Activated CD4-positive, alpha-beta T cell treated with anti-CD3 and anti-CD28 coated beads, Interleukin-2, amount 10 ng/mL, durations not matched to agents 7 days and 5 days (primary cell): ENCODE results near the gene IL18RAP. TPM values are rescaled to one million over a fixed set of nuclear protein-coding genes. Genes with fewer than 3 reads are reported as not detected.

Experiments
- CTCF ChIA-PET: fragments of 350-600 bp; sonication (Branson Sonifier 250); formaldehyde crosslinking; loops from one replicate; lab custom pipeline; 2021; ENCODE audit warnings: antibody characterized with exemption; lab: Charles Lee
- POLR2A ChIA-PET: fragments of 350-600 bp; sonication (Branson Sonifier 250); formaldehyde crosslinking; loops from one replicate; lab custom pipeline; 2021; ENCODE audit warnings: antibody characterized with exemption; lab: Charles Lee
- DNase-seq: peaks from one replicate; pipeline ENCODE4 v3.0.0-alpha.2; 2020
- H3K27ac Mint-ChIP-seq: one replicate; pipeline ENCODE4 v1.8.0; 2021; ENCODE audit warnings: mild to moderate bottlenecking, moderate library complexity, mixed read lengths
- H3K27me3 Mint-ChIP-seq: one replicate; pipeline ENCODE4 v1.8.0; 2021; ENCODE audit warnings: mixed read lengths
- H3K36me3 Mint-ChIP-seq: one replicate; pipeline ENCODE4 v1.8.0; 2021; ENCODE audit warnings: low read depth, mixed read lengths
- H3K4me1 Mint-ChIP-seq: one replicate; pipeline ENCODE4 v1.8.0; 2021; ENCODE audit warnings: mixed read lengths
- H3K4me3 Mint-ChIP-seq: one replicate; pipeline ENCODE4 v1.8.0; 2021; ENCODE audit warnings: mild to moderate bottlenecking, moderate library complexity, mixed read lengths
- H3K9me3 Mint-ChIP-seq: one replicate; pipeline ENCODE4 v1.8.0; 2021; ENCODE audit warnings: mixed read lengths
- total RNA-seq, 2 experiments: library from RNA; stranded (reverse); gene quantifications; one replicate each; pipeline ENCODE4 v1.2.3, GENCODE V29; 2021

The IL18RAP gene
- total RNA-seq, 2 experiments from 2014 or later: 3.8 TPM

DNA sequence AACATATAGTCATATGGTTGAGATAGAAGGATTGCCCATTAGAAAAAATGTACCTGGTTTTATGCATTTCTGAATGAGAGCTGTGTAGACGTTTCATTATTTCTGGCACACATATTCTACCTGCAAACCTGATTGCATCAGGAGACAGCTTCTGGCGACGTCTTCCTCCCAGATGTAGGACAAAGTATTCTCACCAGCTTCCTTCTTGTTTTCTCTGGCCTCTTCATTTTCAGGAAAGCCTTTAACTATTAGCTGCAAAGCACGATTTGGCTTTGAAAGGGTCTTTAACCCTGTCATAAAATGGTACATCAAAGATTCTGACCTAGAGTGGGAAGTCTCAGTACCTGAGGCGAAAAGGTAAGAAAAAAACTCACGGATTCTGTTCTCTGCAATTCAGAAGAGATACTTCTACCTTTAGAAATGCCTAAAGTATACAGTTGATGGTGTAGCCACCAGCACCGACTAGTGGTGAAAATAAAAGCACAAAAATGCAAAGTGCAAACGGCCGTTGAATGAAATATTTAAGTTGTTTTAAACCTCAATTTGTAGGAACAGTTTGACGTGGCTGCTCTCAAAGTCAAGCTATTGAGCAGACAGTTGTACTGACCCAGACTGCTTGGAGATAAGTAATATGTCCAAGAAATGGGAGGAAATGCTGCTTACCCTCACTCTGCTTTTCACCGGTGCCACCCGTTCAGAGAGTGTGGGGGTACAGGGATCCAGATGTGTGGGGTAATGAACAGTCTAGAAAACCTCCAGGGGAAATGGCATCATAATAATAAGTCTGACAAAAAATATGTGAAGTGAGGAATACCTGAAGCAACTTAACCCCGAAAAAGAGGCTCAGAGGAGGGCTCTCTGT is 20.2 kb downstream of the IL18RAP start:
- H3K27me3 Mint-ChIP-seq: no peaks in the 10 kb centered on the region
- H3K4me3 Mint-ChIP-seq: peak overlapping the region; percentile 0
- H3K9me3 Mint-ChIP-seq: no peaks in the 10 kb centered on the region
- no peaks in the 10 kb centered on the region for H3K36me3 Mint-ChIP-seq
- peak; percentile 68 for DNase-seq
- POLR2A ChIA-PET: no interaction called here
- H3K27ac Mint-ChIP-seq: peak overlapping the region; percentile 70
- peaks cover 11% of the 10 kb centered on the region for H3K4me1 Mint-ChIP-seq
- CTCF ChIA-PET: interaction anchor here (0.9 to 2.4 kb wide), 18 partner anchors 9 to 437 kb away, joined by 3 to 13 read pairs (median 4); no protein-coding TSS in a partner anchor

DNA sequence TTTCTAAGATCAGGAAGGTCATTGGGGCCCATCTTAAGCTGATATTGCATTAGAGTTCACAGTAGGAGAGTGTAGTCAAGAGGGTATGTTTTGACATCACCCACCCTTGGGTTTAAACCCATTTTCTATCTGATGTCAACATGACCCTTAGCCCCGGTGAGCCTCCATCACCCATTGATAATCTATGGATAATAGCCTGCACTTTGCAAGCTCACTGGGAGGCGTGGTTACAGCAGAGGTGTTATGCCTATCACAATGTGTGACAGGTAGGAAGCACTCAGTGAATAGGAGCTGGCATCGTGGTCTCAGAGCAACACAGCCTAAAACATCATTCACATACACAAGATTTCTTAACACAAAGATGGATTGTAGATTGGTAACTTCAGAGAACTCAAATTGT is 21.3 kb downstream of the IL18RAP start:
- Mint-ChIP-seq H3K27me3 (no peaks in the 10 kb centered on the region), H3K4me3 (no peak overlapping the region), H3K36me3 (no peaks in the 10 kb centered on the region), H3K4me1 (peaks cover 11% of the 10 kb centered on the region), H3K9me3 (no peaks in the 10 kb centered on the region), H3K27ac (no peak overlapping the region)
- DNase-seq: no peak
- ChIA-PET POLR2A (no interaction called here), CTCF (interaction anchor here (1.1 to 2.4 kb wide), 9 partner anchors 10 to 438 kb away, joined by 3 to 13 read pairs (median 5); no protein-coding TSS in a partner anchor)

DNA sequence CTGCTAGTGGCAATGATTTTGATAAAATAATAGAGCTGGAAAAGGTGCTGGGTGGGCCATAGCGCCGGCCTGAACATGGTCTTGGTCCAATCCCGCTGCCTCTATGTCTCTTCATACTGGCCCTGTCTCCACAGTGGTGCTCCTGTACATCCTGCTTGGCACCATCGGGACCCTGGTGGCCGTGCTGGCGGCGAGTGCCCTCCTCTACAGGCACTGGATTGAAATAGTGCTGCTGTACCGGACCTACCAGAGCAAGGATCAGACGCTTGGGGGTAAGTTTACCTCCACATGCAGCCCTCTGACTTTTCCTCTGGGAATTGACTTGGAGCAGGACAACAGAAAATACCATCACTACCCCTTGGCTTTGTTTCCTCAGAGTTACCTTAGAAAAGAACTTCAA is 24.0 kb downstream of the IL18RAP start:
- no peaks in the 10 kb centered on the region for H3K36me3 Mint-ChIP-seq
- ChIA-PET CTCF (interaction anchor here (0.6 to 1.1 kb wide), 2 partner anchors 93 to 135 kb away, joined by 3 read pairs; no protein-coding TSS in a partner anchor), POLR2A (no interaction called here)
- H3K27me3 Mint-ChIP-seq: no peaks in the 10 kb centered on the region
- H3K4me3 Mint-ChIP-seq: no peak overlapping the region
- peaks cover 13% of the 10 kb centered on the region for H3K4me1 Mint-ChIP-seq
- H3K9me3 Mint-ChIP-seq: no peaks in the 10 kb centered on the region
- no peak overlapping the region for H3K27ac Mint-ChIP-seq
- no peak for DNase-seq

DNA sequence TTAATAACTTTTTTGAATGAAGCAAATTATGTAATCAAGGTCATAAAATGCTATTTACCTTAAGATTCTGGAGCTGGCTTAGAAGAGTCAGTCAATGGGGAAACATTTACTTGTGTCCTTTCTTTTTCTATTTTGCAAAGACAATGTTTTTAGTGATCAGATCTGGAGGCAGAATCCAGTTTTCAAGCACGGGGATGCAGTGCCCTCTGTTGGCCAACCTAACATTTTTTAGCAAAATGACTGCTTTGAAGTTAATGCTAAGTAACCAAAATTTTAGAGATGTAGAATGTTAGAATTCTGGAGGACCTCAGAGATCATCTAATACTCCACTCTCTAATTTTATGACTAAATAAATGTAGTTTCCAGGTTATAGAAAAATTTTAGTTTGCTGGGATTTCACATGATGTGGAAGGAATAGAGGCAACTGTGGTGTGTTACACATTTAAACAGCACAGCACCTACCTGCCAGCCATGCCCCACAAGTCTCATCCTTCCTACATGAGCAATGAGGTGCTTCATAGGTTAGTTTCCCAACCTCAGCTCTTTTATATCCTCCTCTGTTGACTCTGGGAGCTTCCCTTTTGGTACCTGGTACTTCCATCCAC is 26.5 kb downstream of the IL18RAP start:
- DNase-seq: peak; percentile 80
- Mint-ChIP-seq H3K36me3 (peaks cover 4% of the 10 kb centered on the region), H3K4me3 (no peak overlapping the region), H3K27ac (no peak overlapping the region), H3K4me1 (peaks cover 18% of the 10 kb centered on the region), H3K27me3 (no peaks in the 10 kb centered on the region), H3K9me3 (no peaks in the 10 kb centered on the region)
- ChIA-PET CTCF (interaction anchor here (1.0 to 2.2 kb wide), 4 partner anchors 196 to 448 kb away, joined by 3 to 10 read pairs (median 4); no protein-coding TSS in a partner anchor), POLR2A (no interaction called here)

DNA sequence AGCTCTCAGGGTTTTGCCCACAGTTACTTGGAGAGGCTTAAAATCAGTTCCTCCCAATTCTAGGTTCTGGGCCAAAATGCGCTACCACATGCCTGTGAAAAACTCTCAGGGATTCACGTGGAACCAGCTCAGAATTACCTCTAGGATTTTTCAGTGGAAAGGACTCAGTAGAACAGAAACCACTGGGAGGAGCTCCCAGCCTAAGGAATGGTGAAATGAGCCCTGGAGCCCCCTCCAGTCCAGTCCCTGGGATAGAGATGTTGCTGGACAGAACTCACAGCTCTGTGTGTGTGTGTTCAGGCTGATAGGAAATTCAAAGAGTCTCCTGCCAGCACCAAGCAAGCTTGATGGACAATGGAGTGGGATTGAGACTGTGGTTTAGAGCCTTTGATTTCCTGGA is 29.0 kb downstream of the IL18RAP start:
- Mint-ChIP-seq H3K4me1 (peaks cover 28% of the 10 kb centered on the region), H3K27ac (no peak overlapping the region), H3K4me3 (no peak overlapping the region), H3K9me3 (peaks cover 4% of the 10 kb centered on the region), H3K27me3 (no peaks in the 10 kb centered on the region), H3K36me3 (peaks cover 4% of the 10 kb centered on the region)
- POLR2A ChIA-PET: no interaction called here
- CTCF ChIA-PET: no interaction called here
- DNase-seq: no peak

DNA sequence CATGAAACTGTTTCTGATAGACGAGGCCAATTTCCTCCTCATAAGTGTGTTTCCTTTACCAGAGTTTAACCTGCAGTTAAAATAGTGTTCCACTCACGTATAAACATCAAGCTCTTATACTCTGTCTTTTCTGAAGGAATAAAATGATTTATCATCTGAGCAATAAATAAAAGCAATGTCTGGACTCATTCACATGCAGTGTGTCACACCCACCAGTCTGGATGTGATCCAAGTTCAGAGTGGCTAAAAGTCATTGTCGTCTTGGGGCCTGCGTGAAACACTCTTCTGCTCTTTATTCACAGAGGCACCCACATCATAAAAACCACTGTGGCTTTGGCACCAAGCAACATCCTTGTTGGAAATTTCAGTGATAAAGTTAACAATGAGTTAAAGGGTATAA is 30.5 kb downstream of the IL18RAP start:
- H3K4me1 Mint-ChIP-seq: peaks cover 28% of the 10 kb centered on the region
- ChIA-PET CTCF (interaction anchor here (1.8 kb wide), 1 partner anchor 11 kb away, joined by 4 read pairs; no protein-coding TSS in a partner anchor), POLR2A (no interaction called here)
- no peak overlapping the region for H3K27ac Mint-ChIP-seq
- no peak overlapping the region for H3K4me3 Mint-ChIP-seq
- H3K36me3 Mint-ChIP-seq: peaks cover 4% of the 10 kb centered on the region
- H3K9me3 Mint-ChIP-seq: peaks cover 4% of the 10 kb centered on the region
- no peak for DNase-seq
- peaks cover 2% of the 10 kb centered on the region for H3K27me3 Mint-ChIP-seq

DNA sequence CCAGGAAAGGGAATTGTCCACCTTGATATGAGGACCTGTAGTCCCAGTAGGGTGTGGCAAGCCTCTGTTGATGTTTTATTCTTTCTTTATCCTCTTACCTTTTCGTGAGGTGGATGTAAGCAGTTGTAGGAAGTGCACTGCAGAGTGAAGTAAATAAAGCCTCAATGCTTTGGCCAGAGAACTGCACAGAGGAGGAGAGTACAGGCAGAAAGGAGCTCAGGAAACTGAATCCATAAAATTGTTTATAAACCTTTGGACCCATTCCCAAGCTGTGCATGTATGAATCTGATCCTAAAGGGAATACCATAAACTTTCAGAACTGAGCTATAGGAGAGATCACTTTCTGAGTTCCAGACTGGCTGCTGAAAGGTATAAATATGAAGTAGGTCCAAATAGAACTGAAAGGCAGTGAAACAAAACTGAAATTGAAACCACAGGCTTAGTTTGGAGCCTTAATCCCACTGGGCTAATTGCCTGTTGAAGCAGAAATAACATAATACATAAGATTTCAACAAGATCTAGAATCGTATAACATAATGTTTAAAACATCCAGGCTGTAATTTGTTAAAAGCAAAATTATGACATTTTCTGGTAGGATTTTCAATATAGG is 32.2 kb downstream of the IL18RAP start:
- no peak overlapping the region for H3K4me3 Mint-ChIP-seq
- POLR2A ChIA-PET: no interaction called here
- peaks cover 26% of the 10 kb centered on the region for H3K4me1 Mint-ChIP-seq
- H3K27ac Mint-ChIP-seq: no peak overlapping the region
- H3K36me3 Mint-ChIP-seq: peaks cover 4% of the 10 kb centered on the region
- peaks cover 7% of the 10 kb centered on the region for H3K27me3 Mint-ChIP-seq
- CTCF ChIA-PET: interaction anchor here (1.5 to 1.8 kb wide), 2 partner anchors 13 to 214 kb away, joined by 3 to 4 read pairs; no protein-coding TSS in a partner anchor
- no peak for DNase-seq
- peaks cover 4% of the 10 kb centered on the region for H3K9me3 Mint-ChIP-seq

DNA sequence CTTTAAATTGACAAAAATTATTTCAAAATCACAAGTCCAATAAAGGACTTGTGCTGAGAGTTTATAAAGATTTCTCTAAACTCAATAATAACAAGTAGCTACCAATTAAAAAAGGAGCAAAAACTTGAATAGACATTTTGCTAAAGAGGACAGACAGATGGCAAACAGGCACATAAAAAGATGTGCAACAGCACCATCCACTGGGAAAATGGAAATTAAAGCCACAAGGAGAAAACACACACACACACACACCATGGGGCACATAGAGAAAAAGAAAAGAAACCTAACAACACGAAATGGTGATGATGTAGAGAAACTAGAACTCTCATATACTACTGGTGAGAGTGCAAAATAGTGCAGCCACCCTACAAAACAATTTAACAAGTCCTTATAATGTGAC is 37.5 kb downstream of the IL18RAP start:
- H3K4me1 Mint-ChIP-seq: peaks cover under 1% of the 10 kb centered on the region
- POLR2A ChIA-PET: interaction anchor here (0.7 kb wide), 1 partner anchor 945 kb away, joined by 5 read pairs; no protein-coding TSS in a partner anchor
- H3K9me3 Mint-ChIP-seq: peaks cover 4% of the 10 kb centered on the region

DNA sequence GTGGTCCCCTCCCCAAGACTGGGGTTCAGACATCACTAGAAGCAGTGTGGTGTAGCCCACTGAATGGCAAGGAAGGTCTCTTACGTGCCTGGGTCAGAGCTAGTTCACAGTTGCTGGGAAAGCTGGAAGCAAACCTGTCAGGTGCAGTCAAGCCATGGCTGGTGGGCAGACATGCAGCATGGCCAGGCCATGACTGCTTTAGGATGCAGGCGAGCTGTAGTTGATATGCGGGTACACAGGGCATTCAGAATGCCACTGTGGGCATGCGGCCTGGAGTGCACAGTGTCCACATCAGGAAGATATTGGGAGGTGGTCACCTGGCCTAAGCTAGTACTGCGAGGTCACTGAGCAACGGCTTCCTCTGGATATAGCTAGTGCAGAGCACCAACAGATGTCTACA is 38.2 kb downstream of the IL18RAP start:
- Mint-ChIP-seq H3K27me3 (peaks cover 37% of the 10 kb centered on the region), H3K27ac (no peak overlapping the region), H3K9me3 (no peaks in the 10 kb centered on the region), H3K36me3 (no peaks in the 10 kb centered on the region), H3K4me3 (no peak overlapping the region), H3K4me1 (no peaks in the 10 kb centered on the region)
- no peak for DNase-seq
- POLR2A ChIA-PET: no interaction called here
- CTCF ChIA-PET: interaction anchor here (1.0 to 1.2 kb wide), 2 partner anchors 17 to 196 kb away, joined by 3 read pairs; no protein-coding TSS in a partner anchor

More for the DNA sequence above, 37.5 kb downstream of the IL18RAP start:
- no peak for DNase-seq
- CTCF ChIA-PET: interaction anchor here (1.4 kb wide), 1 partner anchor 220 kb away, joined by 3 read pairs; no protein-coding TSS in a partner anchor
- Mint-ChIP-seq H3K27ac (no peak overlapping the region), H3K4me3 (no peak overlapping the region), H3K27me3 (peaks cover 35% of the 10 kb centered on the region), H3K36me3 (no peaks in the 10 kb centered on the region)

DNA sequence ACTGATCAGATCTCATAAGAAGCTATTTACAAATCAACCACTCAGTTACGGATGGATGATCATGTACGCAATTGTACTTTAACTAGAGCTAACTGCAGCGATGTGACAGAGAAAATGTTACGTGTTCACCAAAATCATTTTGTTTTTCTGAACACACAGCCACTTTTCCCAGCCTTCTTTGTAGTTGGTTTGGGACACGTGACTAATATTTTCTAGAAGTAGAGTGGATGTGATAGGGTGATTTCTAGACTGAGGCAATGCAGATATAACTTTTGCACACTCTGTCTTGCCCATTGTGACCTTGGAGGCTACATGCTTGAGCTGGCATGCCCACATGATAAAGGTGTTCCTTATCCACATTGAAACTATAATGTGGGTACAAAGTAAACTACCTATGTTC is 40.2 kb downstream of the IL18RAP start:
- no peak overlapping the region for H3K4me3 Mint-ChIP-seq
- POLR2A ChIA-PET: no interaction called here
- CTCF ChIA-PET: no interaction called here
- no peaks in the 10 kb centered on the region for H3K4me1 Mint-ChIP-seq
- H3K9me3 Mint-ChIP-seq: no peaks in the 10 kb centered on the region
- no peak for DNase-seq
- no peak overlapping the region for H3K27ac Mint-ChIP-seq
- peaks cover 48% of the 10 kb centered on the region for H3K27me3 Mint-ChIP-seq
- H3K36me3 Mint-ChIP-seq: no peaks in the 10 kb centered on the region

DNA sequence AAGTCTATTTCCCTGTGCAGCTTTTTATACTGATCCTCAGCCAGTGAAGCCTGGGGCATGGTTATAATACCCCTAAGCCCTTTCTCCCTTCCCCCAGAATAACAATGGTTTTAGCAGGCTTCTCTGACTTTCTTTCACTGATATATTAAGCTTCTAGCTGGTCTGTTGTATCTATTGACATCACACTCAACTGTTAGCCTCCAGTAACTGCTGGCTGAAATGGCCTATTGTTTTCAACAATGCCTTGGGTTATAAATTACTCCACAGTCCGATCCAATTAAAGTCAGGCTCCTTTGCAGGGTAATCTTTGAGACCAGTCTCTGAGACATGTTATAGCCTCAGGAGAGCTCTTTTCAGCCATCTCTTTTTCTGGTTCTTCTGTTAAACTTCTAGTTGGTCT is 47.2 kb downstream of the IL18RAP start:
- H3K4me3 Mint-ChIP-seq: no peak overlapping the region
- H3K4me1 Mint-ChIP-seq: no peaks in the 10 kb centered on the region
- peaks cover 3% of the 10 kb centered on the region for H3K9me3 Mint-ChIP-seq
- peaks cover 43% of the 10 kb centered on the region for H3K27me3 Mint-ChIP-seq
- no peaks in the 10 kb centered on the region for H3K36me3 Mint-ChIP-seq
- H3K27ac Mint-ChIP-seq: no peak overlapping the region
- no peak for DNase-seq
- POLR2A ChIA-PET: no interaction called here
- CTCF ChIA-PET: no interaction called here

DNA sequence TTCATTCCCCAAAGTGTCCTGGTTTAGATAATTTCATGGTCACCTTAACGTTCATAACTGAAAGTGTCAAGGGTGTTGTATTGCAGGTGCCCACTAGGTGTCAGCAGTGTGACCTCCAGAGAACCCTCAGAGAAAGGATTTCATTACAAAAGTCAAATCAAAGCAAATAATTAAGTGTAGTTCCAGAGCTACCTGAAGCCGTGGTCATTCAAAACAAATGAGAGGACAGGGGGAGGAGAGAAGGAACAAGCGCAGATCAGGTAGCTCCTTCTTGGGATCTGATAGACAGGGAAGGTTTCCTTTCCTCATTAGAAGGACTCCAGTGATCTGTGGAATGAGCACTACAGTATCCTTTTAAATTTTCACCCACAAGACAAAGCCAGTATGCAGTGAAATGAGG is 50.1 kb downstream of the IL18RAP start, which contains the start of gene SLC9A4:
SLC9A4 (plus strand) TSS at position 207 of the 400 bp plus-strand sequence. CDS start 534 bp downstream, outside the sequence.
- ChIA-PET POLR2A (no interaction called here), CTCF (interaction anchor here (1.5 kb wide), 1 partner anchor 143 kb away, joined by 4 read pairs; no protein-coding TSS in a partner anchor)
- H3K4me1 Mint-ChIP-seq: no peaks in the 10 kb centered on the region
- peaks cover 39% of the 10 kb centered on the region for H3K27me3 Mint-ChIP-seq
- peak; percentile 61 for DNase-seq
- H3K27ac Mint-ChIP-seq: no peak within 1 kb of the TSS
- H3K4me3 Mint-ChIP-seq: no peak within 1 kb of the TSS
- no peaks in the 10 kb centered on the region for H3K36me3 Mint-ChIP-seq
- peaks cover 3% of the 10 kb centered on the region for H3K9me3 Mint-ChIP-seq
